GM19468 (cell line): ENCODE measurements around the gene HTN3.
"Not testable (repeated sequence)": the region's sequence is repeated elsewhere in the genome, so short reads cannot be mapped to it uniquely, and the experiment has no call there.

Source experiments
- ATAC-seq: cut with Tn5 transposase; IDR thresholded peaks from one replicate; pipeline ENCODE4 v1.9.1; 2021; ENCODE audit warnings: mild to moderate bottlenecking, moderate library complexity, moderate number of reproducible peaks; ENCODE audit not compliant: unreplicated experiment; ENCODE audit errors: extremely low read depth

HTN3 gene

GRCh38 chr4:70028159-70028558 lies at the start of gene HTN3:
TSS of gene HTN3 (plus strand) at chr4:70028459. CDS start at chr4:70030741, 2,282 bp downstream.
- ATAC-seq, result not testable (repeated sequence)

- no peak for ATAC-seq
Measured at GRCh38 chr4:69984030-69984443, 44.2 kb upstream of the HTN3 start.

- no peak for ATAC-seq
Measured at GRCh38 chr4:69986663-69987062, 41.6 kb upstream of the HTN3 start.

GRCh38 chr4:69991016-69991415 lies 37.2 kb upstream of the HTN3 start:
- no peak for ATAC-seq

GRCh38 chr4:69994782-69995181 lies 33.5 kb upstream of the HTN3 start:
- ATAC-seq, result no peak

GRCh38 chr4:69995526-69996016 lies 32.7 kb upstream of the HTN3 start, which contains the start of gene STATH:
TSS of gene STATH (plus strand) at chr4:69995966. CDS start at chr4:69998438, 2,472 bp downstream.
- ATAC-seq, result no peak

GRCh38 chr4:69999420-69999819 lies 28.8 kb upstream of the HTN3 start:
- ATAC-seq, result no peak

- ATAC-seq, result no peak
Measured at GRCh38 chr4:70000711-70001110, 27.5 kb upstream of the HTN3 start.

GRCh38 chr4:70002507-70002906 lies 25.8 kb upstream of the HTN3 start:
- ATAC-seq, result no peak

GRCh38 chr4:70008771-70009170 lies 19.5 kb upstream of the HTN3 start:
- ATAC-seq, result no peak

- not testable (repeated sequence) for ATAC-seq
Measured at GRCh38 chr4:70019006-70019405, 9.3 kb upstream of the HTN3 start.

GRCh38 chr4:70023218-70023617 lies 5.0 kb upstream of the HTN3 start:
- ATAC-seq, result no peak

- no peak for ATAC-seq
Measured at GRCh38 chr4:70027011-70027410, 1.2 kb upstream of the HTN3 start.

- ATAC-seq, result not testable (repeated sequence)
Measured at GRCh38 chr4:70037559-70037958, 9.3 kb downstream of the HTN3 start.

GRCh38 chr4:70039928-70040327 lies 11.7 kb downstream of the HTN3 start:
- ATAC-seq, result not testable (repeated sequence)

GRCh38 chr4:70041652-70042286 lies 13.5 kb downstream of the HTN3 start:
- no peak for ATAC-seq

GRCh38 chr4:70050138-70050537 lies 21.9 kb downstream of the HTN3 start, which contains the start of gene HTN1:
TSS of gene HTN1 (plus strand) at chr4:70050438. CDS start at chr4:70053077, 2,639 bp downstream.
- not testable (repeated sequence) for ATAC-seq

GRCh38 chr4:70056534-70056933 lies 28.3 kb downstream of the HTN3 start:
- not testable (repeated sequence) for ATAC-seq

- ATAC-seq, result no peak
Measured at GRCh38 chr4:70057651-70058050, 29.4 kb downstream of the HTN3 start.

- no peak for ATAC-seq
Measured at GRCh38 chr4:70059149-70059548, 30.9 kb downstream of the HTN3 start.

GRCh38 chr4:70062000-70062399 lies 33.7 kb downstream of the HTN3 start:
- ATAC-seq, result peak; percentile 84

- ATAC-seq, result no peak
Measured at GRCh38 chr4:70080205-70080604, 51.9 kb downstream of the HTN3 start.
